Measurements from ENCODE around the gene CTPS1. TPM values are rescaled to one million over a fixed set of nuclear protein-coding genes. Genes with fewer than 3 reads are reported as not detected.

CTPS1 gene
- total RNA-seq, 4 donors from 2014 or later, result 3.9 to 16.4 (median 10.6) TPM

- TF ChIP-seq CTCF (IDR thresholded peaks at IDR 0.05; ENCODE audit: low read depth), result no peak
These were observed 37.9 kb downstream of the CTPS1 start for GRCh38 chr1:41017141-41018017.

- no peak for TF ChIP-seq CTCF (IDR thresholded peaks at IDR 0.05; ENCODE audit: low read depth)
These were observed 38.5 kb downstream of the CTPS1 start for GRCh38 chr1:41018018-41018410.

- TF ChIP-seq CTCF (IDR thresholded peaks at IDR 0.05; ENCODE audit: low read depth), result no peak
These were observed 39.9 kb downstream of the CTPS1 start for GRCh38 chr1:41019353-41019745.

GRCh38 chr1:41020109-41020576 is 40.6 kb downstream of the CTPS1 start:
- no peak for TF ChIP-seq CTCF (IDR thresholded peaks at IDR 0.05; ENCODE audit: low read depth)

GRCh38 chr1:41020654-41021053 is 41.2 kb downstream of the CTPS1 start:
- TF ChIP-seq CTCF (IDR thresholded peaks at IDR 0.05; ENCODE audit: low read depth), result no peak

- TF ChIP-seq CTCF (IDR thresholded peaks at IDR 0.05; ENCODE audit: low read depth), result no peak
These were observed 42.2 kb downstream of the CTPS1 start, which contains the start of gene SLFNL1 for GRCh38 chr1:41021526-41022308. Gene SLFNL1 (minus strand): TSS chr1:41021725. CDS start chr1:41020660, 1,065 bp downstream.

GRCh38 chr1:41022424-41022823 is 42.9 kb downstream of the CTPS1 start:
- no peak for TF ChIP-seq CTCF (IDR thresholded peaks at IDR 0.05; ENCODE audit: low read depth)

Measured in subcutaneous adipose tissue (tissue), 4 donors.